GM06990 (cell line): ENCODE measurements around the gene SUPT4H1.

Source experiments
- DNase-seq: peaks from one replicate; pipeline ENCODE4 v3.0.0-alpha.2; 2011; ENCODE audit not compliant: insufficient read length; ENCODE audit errors: extremely low read depth
- H3K27me3 ChIP-seq: replicated peaks from 2 replicates; pipeline ENCODE4 v1.6.0; 2011; ENCODE audit warnings: low read length; ENCODE audit not compliant: control insufficient read depth, insufficient read depth
- H3K36me3 ChIP-seq: 2 replicates; pipeline ENCODE4 v1.5.1; 2011; ENCODE audit warnings: low read length; ENCODE audit not compliant: control insufficient read depth, insufficient read depth
- H3K4me3 ChIP-seq: replicated peaks from 2 replicates; pipeline ENCODE4 v1.5.1; 2011; ENCODE audit warnings: low read depth, mild to moderate bottlenecking, control low read depth, low read length
- TF ChIP-seq, protein P1 (sequence below): IDR thresholded peaks from 2 replicates; pipeline ENCODE4 v1.5.1; 2011; ENCODE audit warnings: low read length, control low read depth, mild to moderate bottlenecking, inconsistent platforms; ENCODE audit not compliant: insufficient read depth, poor library complexity, severe bottlenecking

The SUPT4H1 gene

DNA sequence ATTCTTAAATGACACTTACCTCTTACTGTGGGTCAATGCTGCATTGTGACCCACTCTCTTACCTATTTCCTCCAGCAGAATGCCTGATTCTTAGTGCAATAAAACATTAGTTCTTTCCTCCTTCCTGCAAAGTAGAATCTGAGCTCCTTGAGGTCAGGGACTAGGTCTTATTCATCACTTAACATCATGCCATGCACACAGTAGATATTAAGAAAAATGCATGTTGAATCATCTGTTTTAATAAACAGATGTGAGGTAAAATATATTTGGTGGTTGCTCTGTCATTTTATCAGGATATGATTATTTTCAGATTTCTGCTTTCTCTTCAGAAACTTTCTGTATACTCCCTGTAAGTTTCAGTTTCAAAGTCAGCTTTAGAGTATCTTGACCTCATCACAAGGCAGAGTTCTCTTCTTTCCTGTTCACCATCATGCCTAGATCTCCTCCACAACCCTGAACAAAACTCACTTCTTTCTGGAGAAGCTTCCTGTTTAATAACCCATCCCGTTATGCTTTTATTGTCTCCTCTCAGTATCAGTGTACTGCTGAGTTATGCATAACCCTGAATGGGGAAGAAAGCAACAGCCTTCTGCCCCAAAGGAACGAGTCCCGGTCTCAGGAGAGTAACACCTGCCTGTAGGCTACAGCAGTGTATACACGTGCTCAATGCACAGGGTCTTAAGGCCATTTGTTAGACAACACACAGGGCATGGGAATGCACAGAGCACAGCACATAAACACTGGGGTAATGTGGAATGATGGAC is 30.3 kb upstream of the SUPT4H1 start:
- peak; percentile 31 for DNase-seq
- Histone ChIP-seq H3K27me3 (no peaks in the 10 kb centered on the region), H3K36me3 (no peaks in the 10 kb centered on the region), H3K4me3 (no peak overlapping the region)
- TF ChIP-seq, protein P1, sequence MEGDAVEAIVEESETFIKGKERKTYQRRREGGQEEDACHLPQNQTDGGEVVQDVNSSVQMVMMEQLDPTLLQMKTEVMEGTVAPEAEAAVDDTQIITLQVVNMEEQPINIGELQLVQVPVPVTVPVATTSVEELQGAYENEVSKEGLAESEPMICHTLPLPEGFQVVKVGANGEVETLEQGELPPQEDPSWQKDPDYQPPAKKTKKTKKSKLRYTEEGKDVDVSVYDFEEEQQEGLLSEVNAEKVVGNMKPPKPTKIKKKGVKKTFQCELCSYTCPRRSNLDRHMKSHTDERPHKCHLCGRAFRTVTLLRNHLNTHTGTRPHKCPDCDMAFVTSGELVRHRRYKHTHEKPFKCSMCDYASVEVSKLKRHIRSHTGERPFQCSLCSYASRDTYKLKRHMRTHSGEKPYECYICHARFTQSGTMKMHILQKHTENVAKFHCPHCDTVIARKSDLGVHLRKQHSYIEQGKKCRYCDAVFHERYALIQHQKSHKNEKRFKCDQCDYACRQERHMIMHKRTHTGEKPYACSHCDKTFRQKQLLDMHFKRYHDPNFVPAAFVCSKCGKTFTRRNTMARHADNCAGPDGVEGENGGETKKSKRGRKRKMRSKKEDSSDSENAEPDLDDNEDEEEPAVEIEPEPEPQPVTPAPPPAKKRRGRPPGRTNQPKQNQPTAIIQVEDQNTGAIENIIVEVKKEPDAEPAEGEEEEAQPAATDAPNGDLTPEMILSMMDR, result no peak

DNA sequence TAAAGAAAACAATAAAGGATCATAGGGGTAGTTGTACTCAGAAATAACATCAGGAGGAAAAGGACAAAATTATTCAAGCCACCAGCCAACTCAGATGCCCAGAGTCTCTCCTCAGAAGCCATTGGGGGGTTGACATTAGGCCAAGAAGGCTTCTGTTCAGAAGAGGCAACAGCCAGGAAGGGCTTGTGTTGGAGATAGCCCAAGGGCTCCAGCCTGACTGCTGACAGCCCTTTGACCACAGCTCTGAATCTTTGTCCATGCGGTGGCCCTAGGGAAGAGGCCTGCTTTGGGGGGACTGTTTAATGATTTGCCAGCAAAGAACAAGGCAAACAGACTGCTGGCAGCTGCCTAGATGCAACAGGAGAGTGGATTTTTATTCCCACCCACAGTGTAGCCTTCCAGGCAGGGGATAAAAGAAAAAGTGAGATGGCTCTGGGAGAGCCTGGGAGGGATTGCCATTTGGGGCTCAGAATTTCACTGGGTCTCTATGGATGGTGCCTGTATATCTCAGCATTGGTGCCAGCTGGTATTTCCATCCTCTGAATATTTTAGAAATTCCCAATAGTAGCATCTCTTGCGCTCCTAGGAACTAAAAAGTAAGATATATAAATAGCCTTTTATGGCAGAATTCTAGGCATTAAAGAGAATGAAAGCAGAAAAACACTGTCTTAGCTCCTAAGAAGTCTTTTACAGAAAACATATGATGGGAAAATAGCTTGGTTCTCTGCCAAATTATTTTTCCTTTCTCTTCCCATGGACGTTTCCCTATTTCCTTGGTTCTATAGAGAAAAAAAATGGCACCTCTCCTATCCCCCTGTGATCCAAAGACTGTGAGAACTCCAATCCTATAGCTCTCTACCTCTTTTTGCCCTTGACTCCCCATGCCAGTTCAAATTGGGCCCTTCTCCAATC is 29.4 kb upstream of the SUPT4H1 start:
- Histone ChIP-seq H3K4me3 (no peak overlapping the region), H3K27me3 (no peaks in the 10 kb centered on the region), H3K36me3 (no peaks in the 10 kb centered on the region)
- TF ChIP-seq, protein P1, result no peak
- DNase-seq, result no peak

DNA sequence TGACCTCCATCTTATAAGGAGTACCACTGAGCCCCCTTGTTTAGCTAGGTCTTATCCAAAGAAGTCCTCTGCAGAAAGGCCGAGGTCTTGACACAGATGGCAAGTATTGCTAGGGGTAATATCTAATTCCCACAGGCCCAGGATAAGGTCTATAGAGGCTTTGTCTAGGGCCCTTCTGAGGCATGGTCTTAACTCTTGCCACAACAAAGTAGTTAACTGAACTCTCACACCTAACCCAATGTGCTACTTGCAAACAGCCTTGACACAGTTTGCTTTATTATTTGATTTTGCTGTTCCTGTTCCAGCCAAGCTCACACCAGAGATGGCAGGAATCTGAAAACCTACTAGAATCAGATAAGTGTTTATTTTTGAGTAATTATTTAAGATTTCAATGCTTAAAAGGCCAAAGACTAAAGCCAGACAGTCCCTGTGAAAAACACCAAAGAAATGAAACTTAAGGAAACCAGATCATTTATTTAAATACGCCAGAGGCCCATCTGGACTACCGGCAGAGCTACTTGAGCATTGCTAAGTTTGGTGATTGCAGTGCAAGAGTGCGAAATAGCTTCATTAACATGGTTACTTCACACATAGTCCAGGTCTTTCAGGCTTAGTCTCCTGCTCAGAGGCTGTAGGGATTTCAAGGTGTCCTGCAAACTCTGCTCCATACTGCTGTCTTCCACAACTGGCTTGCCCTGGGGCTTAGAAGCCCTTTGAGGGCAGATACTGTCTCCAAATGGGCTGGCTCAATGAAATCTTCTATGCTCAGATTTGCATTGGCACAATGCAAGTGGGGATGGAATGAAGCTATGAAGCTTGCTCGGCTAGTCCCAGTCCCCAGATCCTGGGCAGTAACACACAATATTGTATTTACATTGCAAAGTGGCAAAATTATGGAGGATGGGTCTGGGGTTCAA is 28.5 kb upstream of the SUPT4H1 start:
- Histone ChIP-seq H3K27me3 (no peaks in the 10 kb centered on the region), H3K4me3 (no peak overlapping the region), H3K36me3 (no peaks in the 10 kb centered on the region)
- DNase-seq, result no peak
- TF ChIP-seq, protein P1, result no peak

DNA sequence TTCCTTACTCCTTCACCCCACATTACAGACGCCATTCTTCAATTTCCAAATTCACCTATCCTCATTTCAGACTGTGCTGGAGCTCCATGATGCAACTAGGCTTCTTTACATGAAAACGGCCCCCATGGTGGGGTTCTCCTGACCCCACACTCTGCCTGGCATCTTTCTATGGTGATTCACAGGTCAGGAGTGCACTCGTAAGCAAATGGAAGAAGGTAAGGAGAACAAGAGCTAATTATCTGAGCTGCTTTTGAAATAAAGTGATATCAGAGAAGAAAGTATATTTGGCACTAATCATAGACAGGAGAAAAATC is 27.5 kb upstream of the SUPT4H1 start:
- no peaks in the 10 kb centered on the region for H3K27me3 ChIP-seq
- TF ChIP-seq, protein P1, result no peak
- no peak for DNase-seq
- H3K36me3 ChIP-seq, result no peaks in the 10 kb centered on the region
- H3K4me3 ChIP-seq, result no peak overlapping the region

DNA sequence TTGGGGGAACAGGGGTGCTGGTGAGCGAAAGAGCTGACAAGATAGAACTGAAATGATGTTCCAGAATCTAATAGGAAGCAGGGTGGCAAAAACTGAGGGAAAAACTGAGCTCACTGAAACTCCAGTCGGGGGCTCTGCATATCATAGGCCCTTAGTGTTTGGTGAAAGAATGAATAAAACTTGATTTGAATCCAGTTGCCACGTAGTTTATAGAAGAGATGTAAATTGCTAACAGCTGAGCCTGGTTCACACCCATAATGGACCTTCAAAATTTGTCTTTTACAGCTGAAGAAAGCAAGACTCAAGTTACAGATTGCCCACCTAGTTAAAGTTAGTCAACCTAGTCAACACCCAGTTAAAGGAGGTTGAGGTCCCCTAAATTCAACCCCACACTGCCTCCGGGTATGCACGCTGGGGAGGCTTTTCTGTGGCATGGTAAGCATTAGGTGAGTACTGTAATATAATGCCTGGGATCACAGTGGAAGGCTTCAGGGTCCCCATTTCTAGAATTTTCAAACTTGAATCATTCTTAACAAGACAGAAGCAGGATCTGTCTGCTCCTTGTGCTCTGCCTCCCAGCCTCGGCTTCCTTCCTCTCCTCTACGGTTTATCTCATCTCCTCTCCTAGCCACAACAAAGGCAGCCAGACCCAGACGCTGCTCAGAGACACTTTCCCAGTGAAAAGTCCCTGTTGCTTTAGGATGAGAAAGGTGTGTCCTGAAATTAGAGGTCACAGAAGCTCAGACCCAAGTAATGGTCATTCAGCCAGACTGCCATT is 26.9 kb upstream of the SUPT4H1 start:
- TF ChIP-seq, protein P1, result no peak
- Histone ChIP-seq H3K36me3 (no peaks in the 10 kb centered on the region), H3K4me3 (no peak overlapping the region), H3K27me3 (no peaks in the 10 kb centered on the region)
- no peak for DNase-seq
